Measurements from ENCODE around the gene ATP6V0E1. TPM values are rescaled to one million over a fixed set of nuclear protein-coding genes. Genes with fewer than 3 reads are reported as not detected.

The ATP6V0E1 gene
- total RNA-seq, 1 donor from 2014 or later = 170 TPM

- intact Hi-C loops (cut with micrococcal nuclease) = loop anchor here (5.0 to 10.0 kb wide), 3 partner anchors 480 to 1567 kb away; partner anchors contain the start of genes BOD1 and NPM1
Measured at GRCh38 chr5:172954751-172955159, 28.8 kb upstream of the ATP6V0E1 start.

GRCh38 chr5:172956228-172956627, 27.3 kb upstream of the ATP6V0E1 start:
- intact Hi-C loops (cut with micrococcal nuclease) = loop anchor here (5.0 to 10.0 kb wide), 3 partner anchors 481 to 1569 kb away; partner anchors contain the start of genes BOD1 and NPM1

GRCh38 chr5:172956936-172957335, 26.6 kb upstream of the ATP6V0E1 start:
- intact Hi-C loops (cut with micrococcal nuclease) = loop anchor here (5.0 to 10.0 kb wide), 3 partner anchors 482 to 1570 kb away; partner anchors contain the start of genes BOD1 and NPM1

GRCh38 chr5:172957458-172957857, 26.1 kb upstream of the ATP6V0E1 start:
- intact Hi-C loops (cut with micrococcal nuclease) = loop anchor here (5.0 to 10.0 kb wide), 3 partner anchors 483 to 1570 kb away; partner anchors contain the start of genes BOD1 and NPM1

- intact Hi-C loops (cut with micrococcal nuclease) = loop anchor here (1.0 to 10.0 kb wide), 12 partner anchors 25 to 1571 kb away; partner anchors contain the start of genes ATP6V0E1, BNIP1, BOD1 and CPEB4
Measured at GRCh38 chr5:172958331-172959046, 25.1 kb upstream of the ATP6V0E1 start.

- intact Hi-C loops (cut with micrococcal nuclease) = loop anchor here (1.0 to 10.0 kb wide), 11 partner anchors 23 to 1573 kb away; partner anchors contain the start of genes ATP6V0E1, BNIP1, BOD1 and CPEB4
Measured at GRCh38 chr5:172959824-172960799, 23.5 kb upstream of the ATP6V0E1 start.

- intact Hi-C loops (cut with micrococcal nuclease) = no loop called here
Measured at GRCh38 chr5:172969921-172970320, 13.7 kb upstream of the ATP6V0E1 start.

GRCh38 chr5:172971482-172971881, 12.1 kb upstream of the ATP6V0E1 start:
- intact Hi-C loops (cut with micrococcal nuclease) = no loop called here

GRCh38 chr5:172972552-172972951, 11.0 kb upstream of the ATP6V0E1 start:
- intact Hi-C loops (cut with micrococcal nuclease) = no loop called here

GRCh38 chr5:172973127-172973916, 10.2 kb upstream of the ATP6V0E1 start:
- intact Hi-C loops (cut with micrococcal nuclease) = no loop called here

GRCh38 chr5:172973931-172974330, 9.6 kb upstream of the ATP6V0E1 start:
- intact Hi-C loops (cut with micrococcal nuclease) = no loop called here

GRCh38 chr5:172975289-172975688, 8.3 kb upstream of the ATP6V0E1 start:
- intact Hi-C loops (cut with micrococcal nuclease) = no loop called here

- intact Hi-C loops (cut with micrococcal nuclease) = loop anchor here (5.0 to 10.0 kb wide), 2 partner anchors 635 to 908 kb away; partner anchors contain the start of genes BOD1 and CPEB4
Measured at GRCh38 chr5:172979778-172980177, 3.8 kb upstream of the ATP6V0E1 start.

- intact Hi-C loops (cut with micrococcal nuclease) = loop anchor here (2.0 to 10.0 kb wide), 3 partner anchors 301 to 905 kb away; partner anchors contain the start of genes BOD1 and CPEB4
Measured at GRCh38 chr5:172981931-172982330, 1.6 kb upstream of the ATP6V0E1 start.

- intact Hi-C loops (cut with micrococcal nuclease) = loop anchor here (1.0 to 10.0 kb wide), 4 partner anchors 73 to 903 kb away; partner anchors contain the start of genes BOD1 and CPEB4
Measured at GRCh38 chr5:172984244-172984953, 828 bp downstream of the ATP6V0E1 start.

GRCh38 chr5:172985596-172985995, 2.0 kb downstream of the ATP6V0E1 start:
- intact Hi-C loops (cut with micrococcal nuclease) = loop anchor here (10.0 kb wide), 1 partner anchor 629 kb away; the partner anchor contains the start of gene BOD1

- intact Hi-C loops (cut with micrococcal nuclease) = loop anchor here (1.0 to 10.0 kb wide), 2 partner anchors 47 to 627 kb away; partner anchors contain the start of gene BOD1
Measured at GRCh38 chr5:172988276-172988675, 4.7 kb downstream of the ATP6V0E1 start.

- intact Hi-C loops (cut with micrococcal nuclease) = no loop called here
Measured at GRCh38 chr5:172990776-172991175, 7.2 kb downstream of the ATP6V0E1 start.

GRCh38 chr5:172994405-172994804, 10.8 kb downstream of the ATP6V0E1 start:
- intact Hi-C loops (cut with micrococcal nuclease) = no loop called here
